ENCODE results near the gene IGF2. TPM values are rescaled to one million over a fixed set of nuclear protein-coding genes. Genes with fewer than 3 reads are reported as not detected.

Gene IGF2
- total and polyA plus RNA-seq, 2 donors (not counting 3 experiments of a cell fraction or from before 2014, with no cell fraction given) = 5.7 to 21.0 TPM

DNA sequence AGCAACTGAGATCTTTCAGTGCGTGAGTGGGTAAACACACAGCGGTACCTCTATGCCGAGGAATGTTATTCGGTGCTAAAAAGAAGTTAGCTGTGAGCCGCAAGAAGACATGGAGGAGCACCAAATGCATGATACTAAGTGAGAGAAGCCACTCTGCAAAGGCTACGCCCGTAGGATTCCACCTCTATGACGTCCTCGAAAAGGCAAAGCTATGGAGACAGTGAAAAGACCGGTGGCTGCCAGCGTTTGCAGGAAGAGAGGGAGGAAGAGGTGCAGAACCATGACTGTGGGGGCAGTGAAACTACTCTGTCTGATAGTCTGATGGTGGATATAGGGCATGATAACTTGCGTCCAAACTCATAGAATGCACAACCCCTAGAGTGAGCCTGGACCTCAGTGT lies 28.7 kb downstream of the IGF2 start:
- dilution Hi-C loops (cut with MboI; ENCODE audit: extremely low pct_ligation_motif_present, low sequenced_read_pairs) = no loop called here
- H3K79me2 ChIP-seq (ENCODE audit: control insufficient read depth, insufficient read depth, low read length) = no peaks in the 10 kb centered on the region
- ChIA-PET CTCF (interaction anchor here (1.0 to 2.3 kb wide), 2 partner anchors 41 to 74 kb away, joined by 3 to 20 read pairs; no protein-coding TSS in a partner anchor), POLR2A (no interaction called here)
- H3K27ac ChIP-seq (ENCODE audit: insufficient read depth, low read depth, low read length) = no peak overlapping the region
- no peaks in the 10 kb centered on the region for H3K9me3 ChIP-seq (replicated peaks; ENCODE audit: control insufficient read depth, insufficient read depth, low read length)
- no TSS peak for BruUV-seq (replicated peaks)
- no peaks in the 10 kb centered on the region for H3K27me3 ChIP-seq (ENCODE audit: control insufficient read depth in 2 of 2, insufficient read depth in 2 of 2, low read length in 2 of 2)
- intact Hi-C loops (cut with micrococcal nuclease) = no loop called here
- H3K4me3 ChIP-seq (replicated peaks in 1 of 3; ENCODE audit: insufficient read depth in 1 of 3, low read depth in 1 of 3, low read length in 3 of 3) = no peak overlapping the region
- no peak overlapping the region for H2AFZ ChIP-seq (ENCODE audit: low read depth, low read length)
- no peak overlapping the region for H3K4me2 ChIP-seq (ENCODE audit: insufficient read depth, low read length)
- TF ChIP-seq JUN (IDR thresholded peaks at IDR 0.05; ENCODE audit: borderline replicate concordance, insufficient read depth, insufficient read length, low read depth) (no peak), POLR2A (IDR thresholded peaks at IDR 0.05; ENCODE audit: low read depth, low read length) (no peak), POLR2AphosphoS5 (IDR thresholded peaks at IDR 0.05; ENCODE audit: insufficient read depth, low read depth, low read length) (no peak), MYC (IDR thresholded peaks at IDR 0.05; ENCODE audit: low read depth, low read length) (no peak), GATA2 (IDR thresholded peaks at IDR 0.05; ENCODE audit: insufficient read depth, insufficient read length, low read depth, low read length) (no peak), EZH2 (IDR thresholded peaks at IDR 0.05; ENCODE audit: borderline replicate concordance, low read depth, low read length, severe bottlenecking) (no peak), FOS (IDR thresholded peaks at IDR 0.05; ENCODE audit: borderline replicate concordance, insufficient read depth, low read length) (no peak)
- TF ChIP-seq, protein P1, sequence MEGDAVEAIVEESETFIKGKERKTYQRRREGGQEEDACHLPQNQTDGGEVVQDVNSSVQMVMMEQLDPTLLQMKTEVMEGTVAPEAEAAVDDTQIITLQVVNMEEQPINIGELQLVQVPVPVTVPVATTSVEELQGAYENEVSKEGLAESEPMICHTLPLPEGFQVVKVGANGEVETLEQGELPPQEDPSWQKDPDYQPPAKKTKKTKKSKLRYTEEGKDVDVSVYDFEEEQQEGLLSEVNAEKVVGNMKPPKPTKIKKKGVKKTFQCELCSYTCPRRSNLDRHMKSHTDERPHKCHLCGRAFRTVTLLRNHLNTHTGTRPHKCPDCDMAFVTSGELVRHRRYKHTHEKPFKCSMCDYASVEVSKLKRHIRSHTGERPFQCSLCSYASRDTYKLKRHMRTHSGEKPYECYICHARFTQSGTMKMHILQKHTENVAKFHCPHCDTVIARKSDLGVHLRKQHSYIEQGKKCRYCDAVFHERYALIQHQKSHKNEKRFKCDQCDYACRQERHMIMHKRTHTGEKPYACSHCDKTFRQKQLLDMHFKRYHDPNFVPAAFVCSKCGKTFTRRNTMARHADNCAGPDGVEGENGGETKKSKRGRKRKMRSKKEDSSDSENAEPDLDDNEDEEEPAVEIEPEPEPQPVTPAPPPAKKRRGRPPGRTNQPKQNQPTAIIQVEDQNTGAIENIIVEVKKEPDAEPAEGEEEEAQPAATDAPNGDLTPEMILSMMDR (IDR thresholded peaks at IDR 0.05; ENCODE audit: extremely low read depth in 1 of 2, insufficient read depth in 1 of 2, low read depth in 1 of 2, low read length in 2 of 2) = no peak
- TF ChIP-seq, protein P2, sequence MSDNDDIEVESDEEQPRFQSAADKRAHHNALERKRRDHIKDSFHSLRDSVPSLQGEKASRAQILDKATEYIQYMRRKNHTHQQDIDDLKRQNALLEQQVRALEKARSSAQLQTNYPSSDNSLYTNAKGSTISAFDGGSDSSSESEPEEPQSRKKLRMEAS (IDR thresholded peaks at IDR 0.05; ENCODE audit: insufficient read depth, insufficient read length) = no peak
- no peak for DNase-seq (ENCODE audit: low read depth, low spot score)
- H3K4me1 ChIP-seq (ENCODE audit: control insufficient read depth, extremely low read depth, insufficient read depth, low read length) = peaks cover 12% of the 10 kb centered on the region
- H3K36me3 ChIP-seq (ENCODE audit: control insufficient read depth in 2 of 2, extremely low read depth in 1 of 2, insufficient read depth in 2 of 2, low read length in 2 of 2) = no peaks in the 10 kb centered on the region
- H3K9me1 ChIP-seq (replicated peaks; ENCODE audit: control insufficient read depth, extremely low read depth, insufficient read depth, low read length) = no peaks in the 10 kb centered on the region
- H3K9ac ChIP-seq (replicated peaks; ENCODE audit: extremely low read depth, insufficient read depth, low read length) = no peak overlapping the region
- no peaks in the 10 kb centered on the region for H4K20me1 ChIP-seq (replicated peaks; ENCODE audit: control insufficient read depth, extremely low read depth, insufficient read depth, low read length)
- FAIRE-seq = no peak
